ENCODE results near the gene ARCN1. TPM values are rescaled to one million over a fixed set of nuclear protein-coding genes. Genes with fewer than 3 reads are reported as not detected.

ARCN1 gene
- total RNA-seq, 1 experiment from 2014 or later: 136 TPM

- no peak for DNase-seq
- no peaks in the 10 kb centered on the region for H3K36me3 ChIP-seq (replicated peaks; ENCODE audit: control insufficient read depth, insufficient read depth, low read length)
- H3K4me3 ChIP-seq (ENCODE audit: insufficient read depth, low read depth, low read length): no peak overlapping the region
- no peaks in the 10 kb centered on the region for H3K27me3 ChIP-seq (ENCODE audit: control insufficient read depth, insufficient read depth, low read length)
Observed at GRCh38 chr11:118618115-118618990, 46.1 kb downstream of the ARCN1 start.

GRCh38 chr11:118618991-118619375 lies 46.8 kb downstream of the ARCN1 start:
- no peak overlapping the region for H3K4me3 ChIP-seq (ENCODE audit: insufficient read depth, low read depth, low read length)
- no peak for DNase-seq
- no peaks in the 10 kb centered on the region for H3K36me3 ChIP-seq (replicated peaks; ENCODE audit: control insufficient read depth, insufficient read depth, low read length)
- H3K27me3 ChIP-seq (ENCODE audit: control insufficient read depth, insufficient read depth, low read length): no peaks in the 10 kb centered on the region

GRCh38 chr11:118619444-118620197 lies 47.4 kb downstream of the ARCN1 start:
- no peak for DNase-seq
- H3K27me3 ChIP-seq (ENCODE audit: control insufficient read depth, insufficient read depth, low read length): no peaks in the 10 kb centered on the region
- no peaks in the 10 kb centered on the region for H3K36me3 ChIP-seq (replicated peaks; ENCODE audit: control insufficient read depth, insufficient read depth, low read length)
- no peak overlapping the region for H3K4me3 ChIP-seq (ENCODE audit: insufficient read depth, low read depth, low read length)

- peak overlapping the region; percentile 63 for H3K4me3 ChIP-seq (ENCODE audit: insufficient read depth, low read depth, low read length)
- peaks cover 3% of the 10 kb centered on the region for H3K36me3 ChIP-seq (replicated peaks; ENCODE audit: control insufficient read depth, insufficient read depth, low read length)
- no peaks in the 10 kb centered on the region for H3K27me3 ChIP-seq (ENCODE audit: control insufficient read depth, insufficient read depth, low read length)
- DNase-seq: no peak
Observed at GRCh38 chr11:118620529-118621070, 48.4 kb downstream of the ARCN1 start.

- Histone ChIP-seq H3K27me3 (ENCODE audit: control insufficient read depth, insufficient read depth, low read length) (no peaks in the 10 kb centered on the region), H3K36me3 (replicated peaks; ENCODE audit: control insufficient read depth, insufficient read depth, low read length) (peaks cover 3% of the 10 kb centered on the region), H3K4me3 (ENCODE audit: insufficient read depth, low read depth, low read length) (peak overlapping the region; percentile 63)
- DNase-seq: peak; percentile 97
Observed at GRCh38 chr11:118621071-118621783, 49.0 kb downstream of the ARCN1 start.

- Histone ChIP-seq H3K27me3 (ENCODE audit: control insufficient read depth, insufficient read depth, low read length) (no peaks in the 10 kb centered on the region), H3K36me3 (replicated peaks; ENCODE audit: control insufficient read depth, insufficient read depth, low read length) (peaks cover 4% of the 10 kb centered on the region), H3K4me3 (ENCODE audit: insufficient read depth, low read depth, low read length) (peak overlapping the region; percentile 63)
- DNase-seq: no peak
Observed at GRCh38 chr11:118621784-118622375, 49.7 kb downstream of the ARCN1 start.

GRCh38 chr11:118622376-118623268 lies 50.4 kb downstream of the ARCN1 start:
- H3K36me3 ChIP-seq (replicated peaks; ENCODE audit: control insufficient read depth, insufficient read depth, low read length): peaks cover 10% of the 10 kb centered on the region
- 0 out of 2 replicates have a peak overlapping the region, but pooled peaks have one; percentile 63 for H3K4me3 ChIP-seq (ENCODE audit: insufficient read depth, low read depth, low read length)
- DNase-seq: no peak
- H3K27me3 ChIP-seq (ENCODE audit: control insufficient read depth, insufficient read depth, low read length): no peaks in the 10 kb centered on the region

GRCh38 chr11:118623269-118623655 lies 51.1 kb downstream of the ARCN1 start:
- no peak overlapping the region for H3K4me3 ChIP-seq (ENCODE audit: insufficient read depth, low read depth, low read length)
- DNase-seq: no peak
- no peaks in the 10 kb centered on the region for H3K27me3 ChIP-seq (ENCODE audit: control insufficient read depth, insufficient read depth, low read length)
- peaks cover 10% of the 10 kb centered on the region for H3K36me3 ChIP-seq (replicated peaks; ENCODE audit: control insufficient read depth, insufficient read depth, low read length)

- H3K36me3 ChIP-seq (replicated peaks; ENCODE audit: control insufficient read depth, insufficient read depth, low read length): peaks cover 10% of the 10 kb centered on the region
- no peaks in the 10 kb centered on the region for H3K27me3 ChIP-seq (ENCODE audit: control insufficient read depth, insufficient read depth, low read length)
- no peak overlapping the region for H3K4me3 ChIP-seq (ENCODE audit: insufficient read depth, low read depth, low read length)
- no peak for DNase-seq
Observed at GRCh38 chr11:118625036-118625690, 53.0 kb downstream of the ARCN1 start.

GRCh38 chr11:118625976-118626375 lies 53.8 kb downstream of the ARCN1 start:
- no peaks in the 10 kb centered on the region for H3K27me3 ChIP-seq (ENCODE audit: control insufficient read depth, insufficient read depth, low read length)
- H3K36me3 ChIP-seq (replicated peaks; ENCODE audit: control insufficient read depth, insufficient read depth, low read length): peaks cover 10% of the 10 kb centered on the region
- peak; percentile 83 for DNase-seq
- H3K4me3 ChIP-seq (ENCODE audit: insufficient read depth, low read depth, low read length): no peak overlapping the region

- Histone ChIP-seq H3K36me3 (replicated peaks; ENCODE audit: control insufficient read depth, insufficient read depth, low read length) (peaks cover 10% of the 10 kb centered on the region), H3K4me3 (ENCODE audit: insufficient read depth, low read depth, low read length) (no peak overlapping the region), H3K27me3 (ENCODE audit: control insufficient read depth, insufficient read depth, low read length) (no peaks in the 10 kb centered on the region)
- no peak for DNase-seq
Observed at GRCh38 chr11:118627566-118627965, 55.4 kb downstream of the ARCN1 start.

- Histone ChIP-seq H3K27me3 (ENCODE audit: control insufficient read depth, insufficient read depth, low read length) (no peaks in the 10 kb centered on the region), H3K36me3 (replicated peaks; ENCODE audit: control insufficient read depth, insufficient read depth, low read length) (peaks cover 10% of the 10 kb centered on the region), H3K4me3 (ENCODE audit: insufficient read depth, low read depth, low read length) (no peak overlapping the region)
- DNase-seq: no peak
Observed at GRCh38 chr11:118628031-118628430, 55.8 kb downstream of the ARCN1 start.

GRCh38 chr11:118628432-118628831 lies 56.2 kb downstream of the ARCN1 start:
- Histone ChIP-seq H3K36me3 (replicated peaks; ENCODE audit: control insufficient read depth, insufficient read depth, low read length) (peaks cover 10% of the 10 kb centered on the region), H3K4me3 (ENCODE audit: insufficient read depth, low read depth, low read length) (no peak overlapping the region), H3K27me3 (ENCODE audit: control insufficient read depth, insufficient read depth, low read length) (no peaks in the 10 kb centered on the region)
- DNase-seq: no peak

Measured in H7 (cell line).